VCaP (cell line): ENCODE results near the gene LRRC10B.
A peak's percentile ranks its signal among the peaks of the same experiment; 100 is the strongest.

Experiments used
- H3K27ac ChIP-seq: fragments of 450-650 bp; 2 replicates; pipeline ENCODE4 v1.5.1; 2017
- TF ChIP-seq, protein P1 (sequence below): fragments of 450-650 bp; conservative IDR thresholded peaks from 2 replicates; pipeline ENCODE4 v1.5.1; 2017; ENCODE audit warnings: mild to moderate bottlenecking, moderate library complexity

Gene LRRC10B

DNA sequence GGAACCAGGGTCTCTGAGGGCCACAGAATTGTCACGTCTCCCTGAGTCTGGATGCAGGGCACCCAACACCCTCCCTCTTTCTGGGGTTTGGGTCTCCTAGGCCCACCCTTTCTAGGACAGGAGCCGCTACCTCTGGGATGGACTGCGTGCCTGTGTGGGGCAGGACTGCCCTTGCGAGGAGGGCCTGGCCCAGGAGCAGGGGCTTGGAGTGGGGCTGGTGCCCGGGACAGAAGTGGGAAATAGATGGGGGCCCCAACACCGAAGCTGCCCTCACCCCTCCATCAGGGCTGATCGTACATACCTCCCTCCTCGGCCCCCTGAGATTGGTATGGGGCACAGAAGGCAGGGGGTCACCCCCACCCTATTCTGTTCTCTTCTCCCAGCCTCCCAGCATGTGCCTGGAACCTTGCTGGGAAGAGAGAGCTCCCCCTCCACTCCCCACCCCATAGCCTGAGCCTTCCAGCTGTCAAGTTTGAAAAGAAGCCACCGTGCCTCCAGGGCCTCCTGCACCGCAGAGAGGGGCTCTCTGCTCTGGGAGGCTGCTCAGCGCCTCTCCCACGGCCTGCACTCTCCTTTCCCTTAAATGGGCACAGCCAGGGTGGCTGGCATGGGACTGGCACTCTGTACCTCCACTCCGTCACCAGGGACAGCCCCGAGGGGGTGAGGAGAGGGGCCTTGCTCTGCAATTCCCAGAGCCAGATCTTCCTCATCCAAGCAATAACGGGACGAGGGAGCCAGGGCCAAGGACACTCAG is 1.8 kb downstream of the LRRC10B start:
- TF ChIP-seq, protein P1, sequence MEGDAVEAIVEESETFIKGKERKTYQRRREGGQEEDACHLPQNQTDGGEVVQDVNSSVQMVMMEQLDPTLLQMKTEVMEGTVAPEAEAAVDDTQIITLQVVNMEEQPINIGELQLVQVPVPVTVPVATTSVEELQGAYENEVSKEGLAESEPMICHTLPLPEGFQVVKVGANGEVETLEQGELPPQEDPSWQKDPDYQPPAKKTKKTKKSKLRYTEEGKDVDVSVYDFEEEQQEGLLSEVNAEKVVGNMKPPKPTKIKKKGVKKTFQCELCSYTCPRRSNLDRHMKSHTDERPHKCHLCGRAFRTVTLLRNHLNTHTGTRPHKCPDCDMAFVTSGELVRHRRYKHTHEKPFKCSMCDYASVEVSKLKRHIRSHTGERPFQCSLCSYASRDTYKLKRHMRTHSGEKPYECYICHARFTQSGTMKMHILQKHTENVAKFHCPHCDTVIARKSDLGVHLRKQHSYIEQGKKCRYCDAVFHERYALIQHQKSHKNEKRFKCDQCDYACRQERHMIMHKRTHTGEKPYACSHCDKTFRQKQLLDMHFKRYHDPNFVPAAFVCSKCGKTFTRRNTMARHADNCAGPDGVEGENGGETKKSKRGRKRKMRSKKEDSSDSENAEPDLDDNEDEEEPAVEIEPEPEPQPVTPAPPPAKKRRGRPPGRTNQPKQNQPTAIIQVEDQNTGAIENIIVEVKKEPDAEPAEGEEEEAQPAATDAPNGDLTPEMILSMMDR = no peak
- H3K27ac ChIP-seq = peak overlapping the region; percentile 18; the same call in 1 of the 2 replicates

DNA sequence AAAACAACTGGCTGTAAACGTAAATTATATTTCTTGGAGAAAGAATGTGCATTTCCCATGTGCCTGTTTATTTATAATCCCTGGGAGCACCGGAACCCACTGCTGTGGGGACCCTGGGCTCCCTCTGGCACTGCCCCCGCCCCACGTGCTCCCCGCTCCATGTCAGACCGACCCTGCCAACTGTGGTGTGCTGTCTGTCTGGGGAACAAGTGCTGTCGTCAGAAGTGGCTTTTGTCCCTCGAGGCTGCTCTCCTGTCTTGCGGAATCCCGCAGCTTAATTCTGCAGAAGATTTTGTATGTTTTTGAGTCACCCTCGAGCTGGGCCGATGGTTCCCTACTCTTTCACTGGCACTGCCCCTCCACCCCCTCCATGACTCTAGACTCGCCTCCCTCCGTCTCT is 2.4 kb downstream of the LRRC10B start:
- TF ChIP-seq, protein P1 = no peak
- peak overlapping the region; percentile 18; the same call in 1 of the 2 replicates for H3K27ac ChIP-seq

DNA sequence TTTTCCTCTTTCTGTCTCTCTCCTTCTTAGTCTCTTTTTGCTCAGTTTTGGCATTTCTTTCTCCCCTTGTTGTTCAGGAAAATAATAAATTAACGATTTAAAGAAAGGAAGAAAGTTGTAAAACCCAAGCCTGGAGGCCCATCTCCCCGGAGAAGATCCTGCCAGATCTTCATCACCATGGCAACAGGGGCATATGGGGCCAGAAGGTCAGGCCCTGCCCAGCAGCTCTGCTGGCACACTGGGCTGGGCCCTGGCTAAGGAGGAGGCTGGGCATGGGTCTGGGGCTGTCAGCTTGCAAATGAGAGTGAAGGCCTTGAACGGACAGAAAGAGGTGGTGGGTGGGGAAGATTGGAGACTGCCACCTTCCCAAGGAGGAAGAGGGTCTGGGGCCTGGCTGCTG is 2.8 kb downstream of the LRRC10B start:
- TF ChIP-seq, protein P1 = no peak
- peak overlapping the region; percentile 18; the same call in 1 of the 2 replicates for H3K27ac ChIP-seq

DNA sequence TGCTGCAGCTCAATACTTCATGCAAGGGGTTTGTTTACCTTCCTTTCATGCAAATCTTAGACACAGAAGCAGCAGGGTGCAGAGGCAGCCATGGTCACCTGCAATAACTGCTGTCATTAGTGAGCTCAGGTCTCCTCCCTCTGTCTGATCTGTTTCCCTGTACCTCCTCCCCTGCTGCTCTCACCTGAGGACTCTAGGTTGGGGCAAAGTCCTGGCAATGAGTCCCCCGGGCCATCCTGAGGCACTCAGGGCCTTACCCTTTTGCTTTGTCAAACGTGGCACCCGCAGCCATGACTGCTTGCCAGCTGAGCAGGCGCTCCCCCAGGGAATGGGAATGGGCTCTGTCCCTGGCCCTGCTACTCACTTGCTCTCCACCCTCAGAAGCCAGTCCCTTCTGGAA is 3.9 kb downstream of the LRRC10B start:
- H3K27ac ChIP-seq = no peak overlapping the region
- TF ChIP-seq, protein P1 = no peak

DNA sequence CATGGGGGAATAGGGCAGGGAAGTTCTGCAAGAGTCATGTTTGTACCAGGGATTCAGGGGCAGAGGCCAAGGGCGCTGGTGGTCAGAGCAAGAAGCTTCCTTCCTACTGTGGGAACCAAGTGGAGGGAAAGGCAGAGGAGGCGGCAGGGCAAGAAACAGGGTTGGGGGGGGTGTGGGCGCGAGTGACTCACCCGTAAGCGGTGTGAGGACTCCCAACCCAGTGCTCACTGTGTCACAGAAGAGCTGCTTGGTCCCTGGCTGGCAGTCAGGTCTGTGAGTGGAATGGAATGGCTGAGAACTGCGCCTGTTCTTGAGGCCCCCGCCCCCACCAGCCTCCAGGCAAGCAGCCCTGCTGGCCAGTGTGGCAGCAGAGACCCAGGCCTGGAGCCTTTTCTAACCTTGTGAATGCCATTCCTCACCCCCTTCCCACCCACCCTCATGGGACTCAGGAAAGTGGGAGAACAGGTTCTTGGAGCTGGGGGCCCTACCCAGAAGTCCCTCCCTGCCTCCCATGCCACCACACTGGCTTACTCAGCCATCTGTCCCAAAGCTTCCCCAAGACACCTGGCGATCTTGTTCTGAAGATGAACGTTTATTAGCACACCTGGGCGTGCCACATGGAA is 4.7 kb downstream of the LRRC10B start:
- H3K27ac ChIP-seq = no peak overlapping the region
- TF ChIP-seq, protein P1 = no peak

DNA sequence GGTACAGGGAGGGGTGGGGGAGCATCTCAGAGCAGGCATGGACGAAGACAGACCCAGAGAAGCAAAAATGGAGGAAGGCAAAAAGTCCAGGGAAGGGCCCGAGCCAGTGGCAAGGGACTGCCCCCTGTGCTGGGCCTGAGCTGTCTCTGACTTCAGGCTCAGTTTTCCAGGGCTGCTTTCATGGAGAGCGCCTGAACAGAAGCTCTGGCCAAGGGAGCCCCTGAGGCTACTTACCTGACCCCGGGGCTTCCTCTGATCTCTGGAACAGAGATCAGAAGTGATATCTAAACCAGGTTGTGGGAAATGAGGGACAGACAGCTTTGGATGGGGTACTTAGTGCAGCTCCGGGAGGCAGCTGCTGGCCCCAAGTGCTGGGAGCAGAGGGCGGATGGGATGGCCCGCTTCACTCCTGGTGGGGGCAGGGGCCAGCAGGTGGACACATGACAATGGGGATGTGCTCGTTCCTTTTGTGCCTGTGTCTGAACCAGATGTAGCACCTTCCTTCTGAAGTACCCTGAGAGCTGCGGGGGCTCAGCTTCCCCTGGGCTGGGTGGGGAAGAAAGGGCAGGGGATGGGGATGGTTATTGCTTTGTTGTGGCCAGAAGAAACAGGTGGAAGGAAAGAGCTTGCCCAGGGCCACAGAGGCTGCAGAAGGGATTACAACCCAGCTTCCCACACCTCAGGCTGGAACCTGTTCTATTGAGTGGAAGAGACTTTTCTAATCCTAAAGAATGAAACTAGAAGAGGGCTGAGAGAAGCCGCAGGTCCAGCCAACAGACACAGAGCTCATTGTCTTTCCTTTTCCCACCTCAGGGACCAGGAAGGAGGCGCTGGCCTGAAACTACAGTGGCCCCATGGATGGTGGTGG is 5.7 kb downstream of the LRRC10B start:
- peak overlapping the region; percentile 5; the same call in 1 of the 2 replicates for H3K27ac ChIP-seq
- TF ChIP-seq, protein P1 = no peak

DNA sequence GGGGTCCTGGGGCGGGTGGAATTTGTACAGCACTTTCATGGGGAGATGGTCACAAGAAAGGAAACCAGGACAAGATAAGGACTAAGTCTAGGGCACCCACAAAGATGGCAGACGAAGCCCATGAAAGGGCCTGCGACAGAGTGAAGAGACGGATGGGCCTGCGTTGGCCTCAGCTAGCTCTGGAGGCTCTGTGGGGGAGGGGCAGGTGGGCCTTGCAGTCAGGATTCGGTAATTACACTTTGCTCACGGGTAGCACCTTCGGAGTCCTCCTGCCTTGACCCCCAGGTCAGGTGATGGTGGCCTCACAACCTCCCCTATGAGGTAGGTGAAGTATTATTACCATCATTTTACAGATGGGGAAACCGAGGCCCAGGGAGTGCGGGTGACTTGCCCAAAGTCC is 7.1 kb downstream of the LRRC10B start:
- TF ChIP-seq, protein P1 = no peak
- H3K27ac ChIP-seq = no peak overlapping the region
